A673 (cell line): ENCODE measurements around the gene SSH2. TPM values are rescaled to one million over a fixed set of nuclear protein-coding genes. Genes with fewer than 3 reads are reported as not detected.

Source experiments
- BruUV-seq: library from RNA; stranded (reverse); fragments of 400-500 nt; replicated peaks from 2 replicates; lab custom pipeline; 2021; lab: Mats Ljungman, UMichigan
- CTCF ChIA-PET: fragments of 300-600 bp; sonication (Branson Sonifier 250); formaldehyde crosslinking; loops from one replicate; lab custom pipeline; 2022; ENCODE audit warnings: antibody characterized with exemption; lab: Charles Lee
- POLR2A ChIA-PET: fragments of 300-600 bp; sonication (Branson Sonifier 250); formaldehyde crosslinking; loops from one replicate; lab custom pipeline; 2022; ENCODE audit warnings: antibody characterized with exemption; ENCODE audit not compliant: low non-redundant PET; lab: Charles Lee
- DNase-seq: peaks from one replicate; pipeline ENCODE4 v3.0.0-alpha.2; 2015; ENCODE audit warnings: low spot score
- H3K27ac ChIP-seq: fragments of 200-600 bp; sonication (generic); 2 replicates; pipeline ENCODE4 v1.5.1; 2016; ENCODE audit warnings: mixed run types, low read depth, mild to moderate bottlenecking, mixed read lengths, antibody characterized with exemption, low read length; ENCODE audit not compliant: poor library complexity, severe bottlenecking
- H3K27me3 ChIP-seq: fragments of 200-600 bp; sonication (generic); replicated peaks from 2 replicates; pipeline ENCODE4 v1.6.1; 2017; ENCODE audit warnings: mixed run types, low read depth, mild to moderate bottlenecking, mixed read lengths, antibody characterized with exemption, low read length; ENCODE audit not compliant: insufficient read depth, poor library complexity
- H3K36me3 ChIP-seq: fragments of 200-600 bp; sonication (generic); 2 replicates; pipeline ENCODE4 v1.6.1; 2016; ENCODE audit warnings: mixed run types, mild to moderate bottlenecking, mixed read lengths, antibody characterized with exemption, low read length; ENCODE audit not compliant: insufficient read depth, poor library complexity, severe bottlenecking
- H3K4me1 ChIP-seq: fragments of 200-600 bp; sonication (generic); 2 replicates; pipeline ENCODE4 v1.6.1; 2017; ENCODE audit warnings: mixed run types, mild to moderate bottlenecking, mixed read lengths, antibody characterized with exemption, low read length; ENCODE audit not compliant: insufficient read depth, poor library complexity, severe bottlenecking
- H3K4me3 ChIP-seq: fragments of 200-600 bp; sonication (generic); 2 replicates; pipeline ENCODE4 v1.5.1; 2016; ENCODE audit warnings: low read depth, mixed run types, mild to moderate bottlenecking, mixed read lengths, low read length; ENCODE audit not compliant: poor library complexity, severe bottlenecking
- H3K9me3 ChIP-seq: fragments of 200-600 bp; sonication (generic); 2 replicates; pipeline ENCODE4 v1.6.1; 2016; ENCODE audit warnings: mixed run types, low read depth, mild to moderate bottlenecking, mixed read lengths, antibody characterized with exemption, low read length; ENCODE audit not compliant: poor library complexity, severe bottlenecking
- EZH2 ChIP-seq: fragments of 200-600 bp; sonication (generic); IDR thresholded peaks from 2 replicates; pipeline ENCODE4 v1.6.1; 2017; ENCODE audit warnings: borderline replicate concordance, low read depth, mild to moderate bottlenecking, mixed read lengths, antibody characterized with exemption, low read length; ENCODE audit not compliant: poor library complexity, severe bottlenecking
- intact Hi-C: fragments of 100-400 bp; cut with micrococcal nuclease; formaldehyde crosslinking; loops from one replicate; pipeline ENCODE4 v1.10.0; 2022; ENCODE audit not compliant: unreplicated experiment
- total RNA-seq: library from RNA; stranded (reverse); gene quantifications from 2 replicates; pipeline ENCODE4 v1.2.3, GENCODE V29; 2021
- TF ChIP-seq, protein P1 (sequence below): fragments of 300-800, 200-600 bp; sonication (generic); conservative IDR thresholded peaks from 2 replicates; pipeline ENCODE4 v1.5.1; 2017; ENCODE audit warnings: low read depth, mild to moderate bottlenecking, antibody characterized with exemption, low read length, moderate library complexity, mixed read lengths

SSH2 gene
- total RNA-seq, 1 experiment from 2014 or later = 75.5 TPM

DNA sequence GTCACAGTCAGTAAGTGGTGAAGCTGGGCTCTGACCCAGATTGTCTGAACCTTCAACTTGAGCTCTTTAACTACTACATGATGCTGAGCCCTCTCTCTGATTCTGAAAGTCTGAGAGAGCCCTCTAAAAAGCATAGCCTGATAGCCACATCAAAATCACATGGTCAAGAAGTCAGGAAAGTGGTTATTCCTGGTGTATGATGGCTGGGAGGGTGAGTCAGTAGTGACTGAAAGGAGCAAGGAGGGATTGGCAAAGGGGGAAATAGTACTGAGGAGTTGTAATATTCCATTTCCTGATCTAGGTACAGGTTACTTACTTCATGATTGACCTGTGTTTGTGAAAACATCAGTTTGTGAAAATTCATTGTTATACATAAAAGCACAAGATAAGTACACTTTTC lies 89.1 kb downstream of the SSH2 start:
- ChIA-PET POLR2A (no interaction called here), CTCF (no interaction called here)
- H3K27me3 ChIP-seq = no peaks in the 10 kb centered on the region
- no peak overlapping the region for H3K4me3 ChIP-seq
- TF ChIP-seq EZH2 = no peak
- TF ChIP-seq, protein P1, sequence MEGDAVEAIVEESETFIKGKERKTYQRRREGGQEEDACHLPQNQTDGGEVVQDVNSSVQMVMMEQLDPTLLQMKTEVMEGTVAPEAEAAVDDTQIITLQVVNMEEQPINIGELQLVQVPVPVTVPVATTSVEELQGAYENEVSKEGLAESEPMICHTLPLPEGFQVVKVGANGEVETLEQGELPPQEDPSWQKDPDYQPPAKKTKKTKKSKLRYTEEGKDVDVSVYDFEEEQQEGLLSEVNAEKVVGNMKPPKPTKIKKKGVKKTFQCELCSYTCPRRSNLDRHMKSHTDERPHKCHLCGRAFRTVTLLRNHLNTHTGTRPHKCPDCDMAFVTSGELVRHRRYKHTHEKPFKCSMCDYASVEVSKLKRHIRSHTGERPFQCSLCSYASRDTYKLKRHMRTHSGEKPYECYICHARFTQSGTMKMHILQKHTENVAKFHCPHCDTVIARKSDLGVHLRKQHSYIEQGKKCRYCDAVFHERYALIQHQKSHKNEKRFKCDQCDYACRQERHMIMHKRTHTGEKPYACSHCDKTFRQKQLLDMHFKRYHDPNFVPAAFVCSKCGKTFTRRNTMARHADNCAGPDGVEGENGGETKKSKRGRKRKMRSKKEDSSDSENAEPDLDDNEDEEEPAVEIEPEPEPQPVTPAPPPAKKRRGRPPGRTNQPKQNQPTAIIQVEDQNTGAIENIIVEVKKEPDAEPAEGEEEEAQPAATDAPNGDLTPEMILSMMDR = no peak
- intact Hi-C loops = no loop called here
- no peaks in the 10 kb centered on the region for H3K9me3 ChIP-seq
- H3K27ac ChIP-seq = no peak overlapping the region
- no peaks in the 10 kb centered on the region for H3K36me3 ChIP-seq
- DNase-seq = no peak
- BruUV-seq = no TSS peak
- peaks cover 27% of the 10 kb centered on the region for H3K4me1 ChIP-seq

- Histone ChIP-seq H3K27ac (no peak overlapping the region), H3K9me3 (no peaks in the 10 kb centered on the region), H3K27me3 (no peaks in the 10 kb centered on the region), H3K4me3 (no peak overlapping the region), H3K36me3 (no peaks in the 10 kb centered on the region), H3K4me1 (peaks cover 20% of the 10 kb centered on the region)
- no peak for TF ChIP-seq EZH2
- TF ChIP-seq, protein P1 = no peak
- intact Hi-C loops = no loop called here
- POLR2A ChIA-PET = interaction anchor here (0.6 kb wide), 2 partner anchors 10 to 38 kb away, joined by 3 to 11 read pairs; no protein-coding TSS in a partner anchor
- no TSS peak for BruUV-seq
- CTCF ChIA-PET = no interaction called here
- DNase-seq = no peak
Observed at GRCh38 chr17:29839656-29840055, 90.4 kb downstream of the SSH2 start.

GRCh38 chr17:29838961-29839360 lies 91.1 kb downstream of the SSH2 start:
- H3K36me3 ChIP-seq = no peaks in the 10 kb centered on the region
- no peak overlapping the region for H3K4me3 ChIP-seq
- intact Hi-C loops = no loop called here
- H3K27ac ChIP-seq = no peak overlapping the region
- peaks cover 14% of the 10 kb centered on the region for H3K4me1 ChIP-seq
- TF ChIP-seq EZH2 = no peak
- TF ChIP-seq, protein P1 = no peak
- no peaks in the 10 kb centered on the region for H3K9me3 ChIP-seq
- peak; percentile 47 for DNase-seq
- no peaks in the 10 kb centered on the region for H3K27me3 ChIP-seq
- BruUV-seq = no TSS peak
- ChIA-PET CTCF (no interaction called here), POLR2A (interaction anchor here (0.6 kb wide), 1 partner anchor 38 kb away, joined by 3 read pairs; no protein-coding TSS in a partner anchor)
